NCI-H1092 (cell line): ENCODE results near the gene SLCO1B3.
"Not testable (repeated sequence)": the region's sequence is repeated elsewhere in the genome, so short reads cannot be mapped to it uniquely, and the experiment has no call there.

Experiments
- DNase-seq: peaks from one replicate; lab custom pipeline; 2025; lab: John Stamatoyannopoulos, UW

Gene SLCO1B3

GRCh38 chr12:20810487-20810886 is at the start of gene SLCO1B3:
SLCO1B3 (plus strand) TSS chr12:20810705; CDS start chr12:20815739, 5,034 bp downstream.
- DNase-seq: no peak

DNA sequence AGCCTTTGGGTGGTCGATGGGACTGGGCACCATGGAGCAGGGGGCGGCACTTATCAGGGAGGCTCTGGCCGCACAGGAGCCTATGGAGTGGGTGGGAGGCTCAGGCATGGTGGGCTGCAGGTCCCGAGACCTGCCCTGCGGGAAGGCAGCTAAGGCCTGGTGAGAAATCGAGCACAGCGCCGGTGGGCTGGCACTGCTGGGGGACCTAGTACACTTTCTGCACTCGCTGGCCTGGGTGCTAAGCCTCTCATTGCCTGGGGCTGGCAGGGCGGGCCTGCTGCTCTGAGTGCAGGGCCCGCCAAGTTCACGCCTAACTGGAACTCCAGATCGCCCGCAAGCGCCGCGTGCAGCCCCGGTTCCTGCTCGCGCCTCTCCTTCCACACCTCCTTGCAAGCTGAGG is 33.1 kb upstream of the SLCO1B3 start:
- no peak for DNase-seq

DNA sequence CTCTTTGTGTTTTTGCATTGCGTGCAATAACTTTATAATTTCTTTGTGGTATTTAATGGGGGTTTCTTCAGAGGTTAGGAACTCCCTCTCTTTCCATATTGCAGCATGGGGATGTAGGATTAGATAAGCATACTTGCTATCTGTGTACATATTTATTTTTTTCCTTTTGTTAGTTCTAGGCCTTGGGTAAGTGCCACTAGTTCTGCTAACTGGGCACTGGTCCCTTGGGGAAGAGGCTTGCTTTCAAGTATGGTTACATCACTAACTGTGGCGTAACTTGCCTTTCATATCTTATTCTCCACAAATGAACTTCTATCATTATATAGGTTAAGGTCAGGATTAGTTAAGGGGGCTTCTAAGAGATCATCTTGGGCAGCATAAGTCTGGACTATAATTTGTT is 31.5 kb upstream of the SLCO1B3 start:
- no peak for DNase-seq

DNA sequence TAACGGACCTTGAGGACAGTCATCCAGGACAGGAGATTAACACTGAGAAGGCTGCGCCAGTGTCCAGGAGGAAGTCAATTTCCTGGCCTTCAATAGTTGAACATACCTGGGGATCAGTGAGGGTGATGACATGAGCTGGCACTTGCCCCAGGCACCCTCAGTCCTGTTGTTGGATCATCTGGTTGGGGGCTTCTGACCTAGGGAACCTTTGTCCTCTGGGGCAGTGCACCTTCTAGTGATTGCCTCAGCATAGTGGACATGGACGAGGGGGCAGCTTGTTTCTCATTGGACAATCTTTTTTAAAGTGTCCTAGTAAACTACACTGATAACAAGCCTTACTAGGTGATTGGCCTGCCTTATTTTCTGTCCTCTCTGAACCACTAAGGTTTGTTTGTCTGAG is 30.5 kb upstream of the SLCO1B3 start:
- DNase-seq: not testable (repeated sequence)

GRCh38 chr12:20783796-20784357 is 26.6 kb upstream of the SLCO1B3 start:
- not testable (repeated sequence) for DNase-seq

DNA sequence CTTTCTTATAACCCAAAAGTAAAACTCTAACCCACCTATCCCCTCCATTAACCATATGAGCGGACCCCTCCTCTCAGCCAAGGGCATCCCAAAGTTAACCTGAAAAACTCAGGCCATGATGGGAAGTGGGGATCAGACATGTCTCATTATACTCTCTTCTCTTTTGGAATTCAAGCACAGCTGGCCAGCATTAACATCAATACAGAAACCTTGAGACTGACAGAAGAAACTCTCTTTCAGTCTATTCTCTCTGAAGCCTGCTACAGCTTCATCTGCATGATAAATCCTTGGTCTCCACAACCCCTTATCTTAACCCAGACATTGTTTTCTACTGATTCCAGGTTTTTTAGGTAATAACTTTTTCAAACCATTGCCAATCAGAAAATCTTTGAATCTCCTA is 17.5 kb upstream of the SLCO1B3 start:
- no peak for DNase-seq

GRCh38 chr12:20798554-20798953 is 12.0 kb upstream of the SLCO1B3 start:
- no peak for DNase-seq

GRCh38 chr12:20800160-20800559 is 10.3 kb upstream of the SLCO1B3 start:
- DNase-seq: no peak

GRCh38 chr12:20801035-20801434 is 9.5 kb upstream of the SLCO1B3 start:
- DNase-seq: no peak

DNA sequence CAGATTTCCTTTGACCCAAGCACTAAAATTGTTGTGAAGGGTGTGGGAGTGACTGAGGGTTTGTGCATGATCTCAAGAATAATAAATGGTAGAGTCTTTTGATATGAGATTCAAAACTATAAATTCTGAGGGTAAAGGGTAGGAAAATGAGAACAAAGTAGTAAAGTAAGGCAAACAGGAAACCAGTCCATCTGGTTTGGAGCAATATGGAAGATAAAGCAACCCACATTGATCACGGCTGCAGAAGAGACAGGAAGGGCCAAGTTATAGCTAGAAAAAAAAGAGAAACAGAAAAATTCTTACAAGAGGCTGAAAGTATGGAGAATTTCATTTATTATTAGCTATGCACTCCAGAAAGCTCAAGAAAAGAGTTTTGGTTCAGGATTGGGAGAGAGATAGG is 4.6 kb upstream of the SLCO1B3 start:
- no peak for DNase-seq

DNA sequence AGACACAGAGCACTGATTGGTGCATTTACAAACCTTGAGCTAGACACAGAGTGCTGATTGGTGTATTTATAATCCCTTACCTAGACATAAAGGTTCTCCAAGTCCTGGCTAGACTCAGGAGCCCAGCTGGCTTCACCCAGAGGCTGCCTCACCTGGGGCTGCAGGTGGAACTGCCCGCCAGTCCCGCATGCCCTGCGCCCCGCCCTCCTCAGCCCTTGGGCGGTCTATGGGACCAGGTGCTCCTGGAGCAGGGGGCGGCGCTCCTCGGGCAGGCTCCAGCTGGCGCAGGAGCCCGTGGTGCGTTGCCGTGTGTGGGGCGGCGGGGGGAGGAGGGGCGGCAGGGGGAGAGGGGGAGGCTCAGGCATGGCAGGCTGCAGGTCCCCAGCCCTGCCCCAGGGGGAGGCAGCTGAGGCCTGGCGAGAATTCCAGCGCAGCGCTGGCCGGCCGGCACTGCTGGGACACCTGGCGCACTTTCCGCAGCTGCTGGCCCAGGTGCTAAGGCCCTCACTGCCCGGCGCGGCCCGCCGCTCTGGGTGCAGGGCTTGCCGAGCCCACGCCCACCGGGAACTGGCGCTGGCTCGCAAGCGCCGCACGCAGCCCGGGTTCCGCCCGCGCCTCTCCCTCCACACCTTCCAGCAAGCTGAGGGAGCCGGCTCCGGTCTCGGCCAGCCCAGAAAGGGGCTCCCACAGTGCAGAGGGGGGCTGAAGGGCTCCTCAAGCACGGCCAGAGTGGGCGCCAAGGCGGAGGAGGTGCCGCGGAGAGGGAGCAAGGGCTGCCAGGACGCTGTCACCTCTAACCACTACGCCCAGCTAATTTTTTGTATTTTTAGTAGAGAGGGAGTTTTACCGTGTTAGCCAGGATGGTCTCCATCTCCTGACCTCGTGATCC is 3.1 kb upstream of the SLCO1B3 start:
- DNase-seq: no peak

GRCh38 chr12:20808521-20808920 is 2.0 kb upstream of the SLCO1B3 start:
- no peak for DNase-seq

DNA sequence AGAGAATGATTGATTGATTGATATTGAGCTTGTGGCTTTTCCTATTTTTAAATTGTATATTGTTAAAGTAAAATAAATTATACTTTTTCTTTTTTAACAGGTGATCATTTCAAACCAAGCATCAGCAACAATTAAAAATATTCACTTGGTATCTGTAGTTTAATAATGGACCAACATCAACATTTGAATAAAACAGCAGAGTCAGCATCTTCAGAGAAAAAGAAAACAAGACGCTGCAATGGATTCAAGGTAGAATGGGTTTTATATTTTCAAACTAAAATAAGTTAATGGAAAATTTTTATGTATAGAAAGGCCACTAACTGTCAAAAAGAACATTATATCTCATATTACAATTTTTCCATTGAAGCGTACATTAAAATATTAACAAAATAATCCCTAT is 5.1 kb downstream of the SLCO1B3 start:
- DNase-seq: no peak

DNA sequence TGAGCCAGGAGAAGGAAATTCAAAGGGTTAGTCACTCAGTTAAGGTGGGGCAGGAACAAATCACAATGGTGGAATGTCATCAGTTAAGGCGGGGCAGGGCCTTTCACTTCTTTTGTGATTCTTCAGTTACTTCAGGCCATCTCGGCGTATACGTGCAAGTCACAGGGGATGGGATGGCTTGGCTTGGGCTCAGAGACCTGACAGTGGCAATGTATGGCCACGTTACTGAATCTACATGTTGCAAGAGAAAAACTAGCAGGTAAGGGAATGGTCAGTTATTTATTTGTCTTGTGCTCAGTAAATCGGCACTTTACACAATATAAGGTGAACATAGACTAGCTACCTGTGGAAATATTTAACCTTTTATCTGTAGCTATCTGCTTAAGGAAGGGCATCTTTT is 11.9 kb downstream of the SLCO1B3 start:
- DNase-seq: no peak

DNA sequence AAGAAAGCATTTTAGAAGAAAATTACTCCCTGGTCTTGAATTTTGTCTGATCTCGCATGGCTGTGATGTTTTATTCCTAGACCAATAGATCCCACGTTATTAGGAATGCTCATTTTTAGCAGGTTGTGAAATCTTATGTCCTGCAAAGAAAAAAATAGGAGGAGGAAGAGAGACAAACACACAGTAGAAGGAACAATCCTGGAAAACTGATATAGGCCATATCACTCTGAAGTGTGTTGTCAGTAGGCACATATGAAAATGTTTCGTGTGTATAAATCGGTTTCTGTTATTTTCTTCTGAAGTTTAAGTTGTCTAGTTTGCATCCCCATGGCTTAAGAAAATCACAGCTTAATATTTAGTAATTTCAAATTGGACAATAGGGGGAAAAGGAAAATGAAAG is 12.4 kb downstream of the SLCO1B3 start:
- no peak for DNase-seq

DNA sequence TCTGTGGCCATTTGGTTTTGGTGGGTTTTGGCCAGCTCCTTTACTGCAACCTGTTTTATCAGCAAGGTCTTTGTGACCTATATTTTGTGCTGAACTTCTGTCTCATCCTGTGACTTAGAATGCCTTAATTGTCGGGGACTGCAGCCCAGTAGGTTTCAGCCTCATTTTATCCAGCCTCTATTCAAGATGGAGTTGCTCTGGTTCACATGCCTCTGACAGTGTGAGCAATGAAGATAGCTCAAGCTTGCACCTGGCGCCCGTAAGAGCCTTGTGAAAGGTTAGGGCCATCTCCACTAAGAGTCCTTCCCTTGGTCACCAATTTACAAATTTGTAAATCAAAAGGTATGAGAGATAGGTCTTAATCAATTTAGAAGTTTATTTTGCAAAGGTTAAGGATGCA is 19.4 kb downstream of the SLCO1B3 start:
- DNase-seq: no peak

GRCh38 chr12:20830456-20830855 is 20.0 kb downstream of the SLCO1B3 start:
- no peak for DNase-seq

DNA sequence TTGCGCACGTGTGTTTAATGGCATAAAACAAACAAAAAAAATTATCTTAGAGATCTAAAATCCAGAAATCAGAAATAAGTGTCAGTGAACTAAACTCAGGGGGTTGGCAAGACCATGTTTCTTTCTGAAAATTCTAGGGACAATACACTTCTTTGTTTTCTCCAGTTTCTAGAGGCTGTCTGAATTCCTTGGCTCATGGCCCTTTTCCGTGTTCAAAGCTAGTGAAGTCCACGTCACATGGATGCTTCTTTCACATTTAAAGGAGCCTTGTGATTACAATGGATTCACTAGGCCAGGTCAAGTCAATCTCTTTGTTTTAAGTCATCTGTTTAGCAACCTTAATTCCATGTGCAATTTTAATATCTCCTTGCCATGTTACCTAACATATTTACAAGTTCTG is 22.4 kb downstream of the SLCO1B3 start:
- DNase-seq: no peak

- no peak for DNase-seq
Measured at GRCh38 chr12:20852649-20853048, 42.1 kb downstream of the SLCO1B3 start.

DNA sequence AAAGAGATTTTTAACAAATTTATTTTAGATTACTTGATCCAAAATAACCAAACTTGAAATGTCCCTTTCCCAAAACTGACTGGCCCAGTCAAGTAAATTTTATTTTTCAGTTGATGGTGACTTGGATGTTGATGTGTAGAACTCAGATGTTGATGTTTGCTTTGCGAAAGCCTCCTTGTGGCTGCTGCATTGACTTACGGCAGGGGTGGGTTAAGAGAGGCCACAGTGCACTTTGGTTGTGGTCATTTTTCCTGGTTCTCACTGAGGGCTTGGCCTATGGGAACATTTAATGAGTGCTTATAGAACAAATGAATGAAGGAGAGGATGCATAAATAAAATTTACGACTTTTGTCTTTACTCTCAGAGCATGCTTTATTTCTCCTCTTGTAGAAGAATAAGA is 52.6 kb downstream of the SLCO1B3 start:
- no peak for DNase-seq

- DNase-seq: no peak
Measured at GRCh38 chr12:20865873-20866272, 55.4 kb downstream of the SLCO1B3 start.

GRCh38 chr12:20868277-20868676 is 57.8 kb downstream of the SLCO1B3 start:
- DNase-seq: no peak

DNA sequence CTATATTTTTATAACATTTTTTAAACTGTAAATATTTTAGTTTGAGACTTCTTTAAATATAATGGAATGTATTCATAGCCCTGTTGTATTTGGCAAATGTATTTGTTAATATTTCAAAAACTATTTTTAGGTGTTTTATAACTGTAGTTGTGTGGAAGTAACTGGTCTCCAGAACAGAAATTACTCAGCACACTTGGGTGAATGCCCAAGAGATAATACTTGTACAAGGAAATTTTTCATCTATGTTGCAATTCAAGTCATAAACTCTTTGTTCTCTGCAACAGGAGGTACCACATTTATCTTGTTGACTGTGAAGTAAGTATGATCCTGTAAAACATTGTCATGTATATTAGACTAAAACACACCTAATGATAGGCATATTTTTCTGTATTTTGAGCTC is 72.8 kb downstream of the SLCO1B3 start:
- DNase-seq: no peak

- DNase-seq: no peak
Measured at GRCh38 chr12:20885116-20885515, 74.6 kb downstream of the SLCO1B3 start.
